Globus pallidus (tissue), 1 donor: ENCODE measurements around the gene KRT2.

Source experiments
- DNase-seq: peaks from one replicate; pipeline ENCODE4 v3.0.0-alpha.2; 2015; ENCODE audit warnings: low spot score

The KRT2 gene

DNA sequence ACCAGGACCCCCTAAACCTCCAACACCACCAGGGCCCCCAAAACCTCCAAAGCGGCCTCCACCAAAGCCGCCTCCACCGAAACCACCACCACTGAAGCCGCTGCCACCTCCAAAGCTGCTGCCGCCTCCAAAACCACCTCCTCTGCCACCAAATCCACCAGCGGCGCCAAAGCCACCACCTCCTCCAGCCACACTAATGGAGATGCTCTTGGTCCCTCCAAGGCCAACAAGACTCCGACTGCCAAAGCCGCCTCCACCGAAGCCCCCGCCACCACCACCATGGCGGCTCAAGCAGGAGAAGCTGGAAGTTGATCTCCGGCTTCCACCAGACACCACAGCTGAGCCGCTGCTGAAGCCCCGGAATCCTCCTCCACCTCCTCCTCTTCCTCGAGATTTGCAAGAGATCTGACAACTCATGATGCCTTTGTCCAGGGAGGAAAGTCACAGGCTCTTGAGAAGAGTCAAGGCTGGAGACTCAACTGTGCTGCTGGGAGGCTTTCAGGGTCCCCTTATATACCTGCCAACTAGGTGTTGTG, at the start of gene KRT2:
TSS of gene KRT2 (minus strand) at position 486 of the 536 bp plus-strand sequence. CDS start at position 417, 69 bp downstream.
- no peak for DNase-seq

DNA sequence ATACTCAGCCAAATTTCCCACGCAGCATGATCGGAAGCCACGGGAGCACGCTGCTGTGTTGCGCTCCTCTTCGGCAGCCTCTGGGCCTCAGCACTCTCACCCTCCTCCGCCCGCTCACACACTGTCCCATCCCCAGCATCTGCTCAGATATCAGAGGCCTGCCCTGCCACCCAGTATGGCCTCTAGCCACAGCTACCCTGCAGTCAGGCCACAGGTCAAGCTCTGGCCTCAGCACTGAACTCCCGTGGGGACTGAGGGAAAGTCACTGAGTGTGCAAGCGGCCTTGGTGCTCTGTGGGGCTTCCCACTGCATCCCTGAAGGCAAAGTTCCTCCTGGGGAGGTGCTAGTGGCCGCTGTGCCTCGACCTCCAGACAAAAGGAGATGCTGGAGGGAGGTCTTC, 49.3 kb upstream of the KRT2 start:
- DNase-seq, result no peak

DNA sequence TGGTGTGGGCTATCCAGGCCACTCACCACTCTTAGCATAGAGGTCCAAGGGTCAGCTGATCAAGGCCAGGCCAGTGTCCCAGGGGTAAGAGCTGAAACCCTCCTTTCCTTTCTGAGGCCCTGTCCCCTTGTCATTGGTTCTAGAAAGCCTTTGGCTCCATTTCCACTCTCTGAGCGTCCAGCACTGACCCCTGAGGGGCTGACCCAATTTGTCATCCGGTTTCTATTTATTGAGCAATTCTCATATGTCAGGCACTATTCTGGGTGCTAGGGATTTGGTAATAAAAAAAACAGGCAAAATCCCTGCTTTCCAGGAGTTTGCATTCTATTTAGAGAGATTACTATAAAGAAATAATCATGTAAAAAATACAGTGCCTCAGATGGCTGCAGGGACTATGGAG, 47.9 kb upstream of the KRT2 start:
- DNase-seq, result no peak

DNA sequence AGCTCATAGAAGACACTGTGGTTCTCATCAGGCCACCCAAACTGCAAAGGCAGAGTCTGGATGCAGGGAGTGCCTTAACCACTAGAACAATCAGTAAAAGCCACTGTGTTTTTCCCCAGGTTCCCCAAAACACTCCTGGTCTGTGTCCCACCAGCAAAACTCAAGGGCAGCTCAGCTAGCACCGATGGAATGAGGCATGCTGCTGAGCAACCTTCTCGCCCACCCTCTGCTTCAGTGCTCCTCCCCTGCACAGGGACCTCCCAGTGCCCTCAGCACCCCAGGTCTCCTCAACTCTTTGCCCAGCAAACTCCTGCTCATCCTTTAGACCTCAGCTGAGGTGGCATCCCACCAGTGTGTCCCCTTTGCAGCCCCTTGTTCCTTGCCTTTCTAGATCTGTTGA, 47.4 kb upstream of the KRT2 start:
- no peak for DNase-seq

DNA sequence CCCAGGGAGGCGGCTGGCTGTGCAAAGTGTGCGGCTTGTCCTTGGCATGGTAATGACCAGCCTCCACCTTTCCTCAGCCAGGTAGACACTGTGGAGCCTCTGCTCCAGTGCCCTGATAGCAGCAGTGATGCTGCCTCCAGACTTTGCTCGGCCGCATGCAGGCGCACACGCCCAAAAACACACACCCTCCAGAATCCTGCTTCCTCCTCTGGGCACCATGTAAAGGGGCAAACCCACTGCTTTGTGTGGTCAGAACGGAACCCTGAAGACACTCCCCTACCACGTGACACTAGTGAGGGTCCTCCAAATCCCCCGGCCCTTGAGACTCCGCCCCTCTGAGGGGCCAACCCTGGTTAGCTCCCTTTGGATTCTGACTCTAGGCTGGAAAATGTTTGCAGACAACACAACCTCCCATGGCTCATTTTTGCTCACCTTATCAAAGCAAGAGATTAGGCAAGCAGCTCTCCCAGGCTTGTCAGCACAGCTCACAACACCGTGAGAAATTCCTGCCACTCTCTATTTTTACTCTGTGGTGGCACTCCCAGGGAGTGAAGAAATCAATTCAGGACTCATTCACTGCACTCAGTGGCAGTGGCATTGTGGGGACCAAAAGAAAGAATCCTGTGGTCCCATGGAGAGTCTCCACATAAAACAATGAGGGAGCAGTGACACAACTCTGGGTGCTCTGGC, 46.8 kb upstream of the KRT2 start:
- DNase-seq, result no peak

DNA sequence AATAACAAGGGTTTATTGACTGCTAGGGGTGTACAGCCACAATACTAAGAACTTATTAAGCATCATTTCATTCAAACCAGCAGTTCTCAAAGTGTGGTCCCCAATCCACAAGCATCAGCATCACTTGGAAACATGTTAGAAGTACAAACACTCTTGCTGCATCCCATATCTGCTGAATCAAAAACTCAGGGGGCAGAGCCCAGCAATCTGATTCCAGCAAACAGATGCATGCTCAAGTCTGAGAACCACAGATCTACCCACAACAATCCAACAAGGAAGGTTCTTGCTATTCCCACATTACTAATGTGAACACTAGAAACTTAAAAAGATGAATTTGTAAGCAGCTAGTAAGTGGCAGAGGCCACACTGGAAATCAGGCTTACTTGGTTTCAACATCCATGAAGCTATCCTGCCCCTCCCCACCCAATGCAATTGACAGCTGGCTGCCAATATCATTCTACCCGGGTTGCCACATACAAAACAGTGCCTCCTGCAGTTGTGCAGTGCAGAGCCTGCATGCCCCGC, 45.1 kb upstream of the KRT2 start:
- DNase-seq, result no peak

DNA sequence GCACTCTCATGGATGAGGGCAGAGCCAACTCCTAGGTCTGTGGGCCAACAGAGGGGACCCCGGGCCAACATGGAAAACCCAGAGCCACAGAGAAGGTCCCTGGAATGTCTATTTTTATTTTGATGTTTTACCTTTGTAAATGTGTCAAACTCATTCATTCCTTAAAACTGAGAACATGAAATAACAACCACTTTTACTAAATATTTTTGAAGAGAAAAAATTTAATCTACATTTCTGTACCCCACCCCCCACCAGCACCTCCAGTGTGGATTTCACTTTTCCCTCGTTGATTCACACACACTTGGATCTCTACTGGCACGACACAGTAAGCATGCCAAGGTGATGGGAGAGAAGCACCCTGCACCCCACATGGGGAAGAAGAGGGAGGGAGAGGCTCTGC, 44.6 kb upstream of the KRT2 start:
- no peak for DNase-seq

DNA sequence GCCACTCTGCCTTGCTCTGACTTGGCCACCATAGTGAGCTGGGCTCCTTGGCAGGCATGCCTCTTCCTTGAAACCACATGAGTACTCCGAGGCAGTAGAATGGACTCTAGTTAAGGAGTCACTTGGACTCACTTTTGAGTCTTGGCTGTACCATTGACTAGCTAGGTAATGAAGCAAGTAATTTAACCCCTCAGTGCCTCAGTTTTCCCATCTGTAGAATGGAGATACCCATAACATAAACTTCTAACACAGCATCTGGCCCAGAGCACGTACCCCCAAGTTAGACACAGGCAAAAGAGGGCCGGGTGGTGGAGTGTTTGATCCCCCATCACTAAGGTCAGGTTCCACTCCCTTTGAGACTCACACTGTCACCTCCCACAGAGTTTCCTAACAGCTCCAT, 43.0 kb upstream of the KRT2 start:
- DNase-seq, result no peak

DNA sequence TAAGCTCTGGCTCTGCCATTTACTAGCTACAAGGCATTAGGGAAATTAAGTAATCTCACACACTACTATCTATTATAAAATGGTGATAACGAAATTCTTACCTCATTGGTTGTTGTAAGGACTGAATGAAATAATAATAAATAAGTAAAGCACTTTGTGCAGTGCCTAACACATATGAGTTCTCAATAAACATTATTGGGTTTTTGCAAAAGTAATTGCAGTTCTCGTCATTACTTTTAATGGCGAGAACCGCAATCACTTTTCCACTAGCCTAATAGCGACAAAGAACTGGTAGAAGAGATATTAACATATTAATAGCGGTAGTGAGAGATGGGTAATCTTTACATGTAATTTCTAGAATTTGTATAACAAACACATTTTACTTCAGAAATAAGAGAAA, 42.1 kb upstream of the KRT2 start:
- no peak for DNase-seq

DNA sequence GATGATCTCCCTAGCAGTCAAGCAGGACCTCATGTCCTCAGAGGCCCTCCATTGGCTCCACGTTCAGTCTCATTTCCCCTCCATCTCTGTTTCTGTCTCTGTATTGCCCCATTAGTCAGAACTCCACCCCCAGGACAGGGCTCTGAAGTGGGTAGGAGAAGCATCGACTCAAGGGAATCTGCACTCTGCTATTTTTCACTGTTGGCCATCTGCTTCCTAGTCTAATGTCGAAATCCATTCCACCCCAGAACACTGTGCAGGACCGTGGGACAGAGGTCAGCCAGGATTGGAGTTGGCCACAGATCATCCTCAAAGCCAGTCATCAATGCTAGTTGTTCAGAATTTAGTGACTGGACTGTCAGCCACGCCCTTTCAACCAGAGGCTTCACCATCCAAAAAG, 41.2 kb upstream of the KRT2 start:
- DNase-seq, result no peak

DNA sequence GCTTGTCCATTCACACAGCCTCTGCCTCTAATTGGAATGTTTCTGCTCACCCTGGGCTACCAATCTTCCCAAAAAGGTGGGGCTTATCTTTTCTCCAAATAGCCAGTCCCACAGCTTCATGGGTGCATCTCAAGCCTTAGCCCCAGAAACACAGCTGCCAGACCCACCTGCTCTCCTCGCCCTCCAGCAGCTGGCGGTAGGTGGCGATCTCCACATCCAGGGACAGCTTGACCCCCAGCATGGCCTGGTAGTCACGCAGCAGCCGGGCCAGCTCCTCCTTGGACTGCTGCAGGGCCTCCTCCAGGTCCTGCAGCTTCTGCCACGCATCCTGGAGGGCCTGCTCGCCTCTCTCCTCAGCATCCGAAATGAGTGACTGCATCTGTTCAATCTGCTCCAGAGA, 40.2 kb upstream of the KRT2 start:
- no peak for DNase-seq

DNA sequence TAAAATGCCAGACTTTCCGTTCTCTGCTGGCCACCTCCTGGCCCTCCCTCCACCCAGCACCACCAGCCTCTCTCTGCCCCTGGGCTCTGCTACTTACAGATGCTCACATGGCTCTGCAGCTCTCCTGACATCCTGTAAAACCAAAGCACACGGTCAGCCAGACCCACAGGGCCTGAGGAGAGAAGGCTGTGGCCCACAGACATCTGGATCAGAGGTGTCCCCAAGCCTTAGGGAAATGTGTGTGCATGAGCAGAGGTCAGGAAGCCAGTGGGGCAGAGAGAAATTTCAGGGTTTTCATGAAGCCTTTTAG, 39.8 kb upstream of the KRT2 start:
- no peak for DNase-seq

DNA sequence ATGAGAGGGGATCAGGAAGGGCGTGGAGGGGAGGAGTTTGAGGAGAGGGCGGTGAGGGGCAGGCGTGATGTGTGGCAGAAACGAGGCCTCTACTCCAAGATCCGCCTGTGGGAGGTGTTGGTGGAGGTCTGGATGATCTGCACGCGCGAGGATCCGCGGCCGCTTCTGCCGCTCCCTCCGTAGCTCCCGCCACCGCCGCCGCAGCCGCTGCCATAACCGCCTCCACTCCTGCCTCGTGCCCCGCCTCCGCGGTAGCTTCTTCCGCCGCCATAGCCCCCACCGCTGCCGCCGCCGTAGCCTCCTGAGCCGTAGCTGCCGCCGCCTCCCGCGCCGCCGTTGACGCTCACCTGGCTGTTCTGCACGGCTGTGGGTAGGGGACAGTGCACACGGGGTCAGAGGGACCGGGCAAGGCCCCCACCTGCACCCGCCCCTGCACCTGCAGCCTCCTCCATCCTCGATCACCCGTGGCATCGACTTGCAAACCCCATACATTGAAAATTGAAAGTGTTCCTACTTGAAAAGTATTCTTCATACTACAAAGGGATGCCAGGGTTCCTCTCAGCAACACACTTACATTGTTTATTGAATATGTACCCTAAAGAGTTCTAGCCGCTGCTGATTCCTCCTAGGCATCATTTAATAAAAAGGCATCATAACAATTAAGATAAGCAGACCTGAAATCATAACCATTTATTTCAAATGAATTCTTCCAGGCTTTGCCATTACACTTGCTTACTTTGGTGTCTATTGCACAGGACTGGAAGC, 39.2 kb upstream of the KRT2 start:
- no peak for DNase-seq

DNA sequence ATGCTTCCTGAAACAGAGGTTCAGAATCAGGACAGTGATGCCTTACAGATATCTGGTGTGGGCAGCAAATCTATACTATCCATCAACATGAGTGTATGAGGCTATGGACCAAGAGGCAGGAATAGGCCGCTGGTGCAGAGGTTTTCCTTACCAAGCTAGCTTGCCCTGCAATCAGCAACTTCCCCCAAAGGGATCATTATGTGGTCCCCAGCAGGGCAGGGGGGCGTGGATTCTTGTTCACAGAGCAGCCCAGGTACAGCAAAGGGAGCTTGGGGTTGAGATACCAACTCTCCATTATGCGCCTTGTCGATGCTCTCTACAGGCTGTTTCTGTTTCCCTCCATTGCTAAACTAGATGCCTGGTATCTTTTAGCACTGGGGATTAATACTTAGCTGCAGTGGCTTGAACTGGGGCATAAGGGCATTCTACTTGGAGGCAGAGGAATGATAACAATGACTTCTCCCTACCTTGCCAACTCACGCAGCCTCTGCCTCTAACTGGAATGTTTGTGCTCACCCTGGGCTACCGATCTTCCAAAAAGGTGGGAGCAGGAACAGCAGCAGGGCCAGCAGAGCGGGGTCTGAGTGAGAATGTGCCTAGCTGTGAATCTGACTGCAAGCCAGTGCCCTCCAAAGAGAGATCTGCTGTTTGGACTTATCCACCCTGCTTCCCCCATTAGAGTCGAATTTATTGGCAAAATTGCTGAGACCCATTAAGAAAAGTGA, 38.5 kb upstream of the KRT2 start:
- DNase-seq, result no peak

DNA sequence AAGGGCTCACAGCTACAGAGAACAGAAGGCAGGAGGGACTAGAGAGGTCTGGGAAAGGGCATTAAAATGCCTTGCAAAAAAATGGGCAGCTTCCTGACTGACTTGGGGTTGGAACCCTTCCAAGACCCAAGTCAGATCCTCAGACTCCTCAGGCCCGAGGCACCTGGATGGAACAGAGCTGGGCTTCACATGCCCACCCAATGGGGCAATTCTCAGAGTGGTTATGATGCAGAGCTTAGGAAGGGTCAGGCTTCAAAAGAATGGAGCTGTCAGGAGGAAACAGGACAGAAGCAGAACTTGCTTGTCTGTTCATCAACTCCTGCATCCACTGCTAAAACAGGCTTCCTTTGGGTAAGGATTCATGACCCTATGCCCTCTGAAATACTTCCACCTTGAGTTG, 37.9 kb upstream of the KRT2 start:
- no peak for DNase-seq

DNA sequence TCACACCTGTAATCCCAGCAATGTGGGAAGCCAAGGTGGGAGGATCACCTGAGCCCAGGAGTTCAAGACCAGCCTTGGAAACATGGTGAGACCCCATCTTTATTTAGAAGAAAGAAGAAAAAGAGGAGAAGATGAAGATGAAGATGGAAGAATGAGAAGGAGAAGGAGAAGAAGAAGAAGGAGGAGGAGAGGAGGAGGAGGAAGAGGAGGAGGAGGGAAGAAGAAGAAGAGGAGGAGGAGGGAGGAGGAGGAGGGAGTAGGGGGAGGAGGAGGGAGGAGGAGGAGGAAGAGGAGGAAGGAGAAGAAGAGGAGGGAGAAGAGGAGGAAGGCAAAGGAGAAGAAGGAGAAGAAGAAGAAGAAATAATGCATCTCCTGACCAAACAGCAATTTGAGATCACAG, 37.2 kb upstream of the KRT2 start:
- DNase-seq, result no peak

DNA sequence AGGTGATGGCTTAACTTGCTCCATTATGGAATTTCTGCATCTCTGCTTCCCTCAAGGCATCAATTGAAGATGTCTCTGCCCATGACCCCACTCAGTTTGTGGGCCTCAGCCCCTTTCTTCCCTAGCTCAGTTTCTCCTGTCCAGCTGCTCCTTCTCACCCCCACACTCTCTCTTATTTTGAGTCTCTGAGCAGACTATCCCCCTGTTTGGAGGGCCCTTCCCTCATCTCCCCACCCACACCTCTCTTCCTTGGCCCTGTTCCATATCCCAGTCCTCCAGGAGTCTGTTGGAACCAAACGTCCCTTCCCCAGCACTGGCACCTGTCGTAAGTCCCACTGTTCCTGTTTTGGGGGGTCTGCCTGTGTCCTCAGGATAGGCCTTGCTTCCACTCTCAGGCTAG, 36.5 kb upstream of the KRT2 start:
- DNase-seq, result no peak

DNA sequence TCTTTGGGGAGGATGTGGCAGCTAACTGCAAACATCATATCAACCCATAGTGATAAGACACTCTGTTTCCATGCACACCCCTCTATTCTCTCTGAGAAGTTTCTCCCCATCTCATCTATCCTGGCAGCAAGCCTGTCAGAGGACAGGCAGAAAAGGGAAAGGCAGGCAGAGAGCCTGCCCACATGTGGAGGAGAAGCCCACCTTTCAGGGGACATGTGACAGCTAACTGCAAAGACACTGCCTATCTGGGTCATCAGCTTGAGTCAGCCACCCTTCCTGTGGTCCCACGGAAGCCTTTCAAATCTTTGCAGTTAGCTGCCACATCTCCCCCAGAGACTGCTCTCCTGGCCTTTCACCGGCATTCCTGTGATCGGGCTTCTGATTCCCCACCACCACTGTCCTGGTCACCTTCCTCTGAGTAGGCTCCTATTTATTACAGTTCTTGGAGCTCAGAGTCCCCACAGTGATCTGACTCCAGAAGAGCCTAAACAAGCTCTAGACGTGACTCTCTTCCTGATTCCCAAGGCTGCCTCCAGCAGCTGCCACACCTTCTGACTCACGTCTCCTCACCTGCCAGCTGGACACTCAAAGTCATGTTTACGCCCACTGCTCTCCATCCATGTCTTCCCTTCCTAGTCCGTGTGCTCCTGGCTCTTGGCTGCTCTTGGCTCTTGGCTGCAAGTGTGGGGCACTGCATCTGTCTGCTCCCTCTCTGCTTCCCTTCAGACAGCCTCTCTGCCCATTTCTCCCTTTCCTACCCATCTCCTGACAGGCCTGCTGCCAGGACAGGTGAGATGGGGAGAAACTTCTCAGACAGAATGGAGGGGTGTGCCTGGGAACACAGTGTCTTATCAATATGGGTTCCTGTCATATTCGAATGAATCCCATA, 35.7 kb upstream of the KRT2 start:
- DNase-seq, result no peak

DNA sequence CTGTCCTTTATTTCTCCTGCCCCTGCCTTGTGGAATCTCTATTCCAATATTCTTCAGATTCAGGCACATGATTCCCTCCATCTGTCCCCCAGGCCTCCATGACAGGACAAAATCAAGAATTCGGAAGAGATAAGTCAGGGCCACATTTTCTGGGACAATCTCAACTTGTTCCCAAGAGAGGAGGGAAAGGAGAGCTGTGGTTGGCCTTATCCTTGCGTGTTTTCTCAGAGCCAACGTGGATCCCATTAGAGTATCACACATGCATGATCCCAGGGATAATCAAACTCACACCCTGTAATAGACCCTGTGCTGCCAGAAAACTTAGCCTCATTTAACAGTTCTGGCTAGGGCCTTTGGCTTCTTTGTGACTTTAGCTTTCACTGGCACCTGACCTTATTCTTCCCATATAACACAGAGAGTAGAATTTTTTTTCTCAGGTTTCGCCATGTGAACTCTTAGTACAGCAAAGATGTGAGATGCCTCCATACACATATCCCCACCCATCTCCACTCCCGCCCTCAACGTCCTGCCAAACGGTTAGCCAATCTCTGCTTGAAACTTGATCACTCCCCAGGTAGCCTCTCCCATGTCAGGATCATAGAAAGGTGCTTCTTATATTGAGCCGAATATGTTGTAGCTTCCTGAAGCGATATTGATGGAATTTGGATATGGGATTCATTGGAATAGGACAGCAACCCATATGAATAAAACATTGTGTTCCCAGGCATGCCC, 34.9 kb upstream of the KRT2 start:
- DNase-seq, result no peak

DNA sequence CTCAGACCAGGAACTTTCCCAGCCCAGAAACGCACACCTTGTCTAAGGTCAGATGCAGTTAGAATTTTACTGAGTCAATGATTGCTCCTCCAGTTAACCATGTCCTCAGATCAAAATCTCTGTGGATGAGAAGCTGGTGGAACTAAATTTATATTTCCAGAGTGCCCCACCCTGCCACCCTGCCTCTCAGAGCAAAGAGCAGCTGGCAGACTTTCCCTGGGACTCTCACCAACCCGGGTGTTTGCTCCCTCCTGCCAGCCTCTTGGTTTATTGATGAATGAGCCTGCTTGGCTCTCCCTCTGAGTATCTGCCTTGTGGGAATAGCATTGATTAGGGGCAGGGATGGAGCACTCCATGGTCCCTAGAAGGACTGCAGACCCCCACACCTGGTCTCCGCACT, 34.1 kb upstream of the KRT2 start:
- DNase-seq, result no peak

DNA sequence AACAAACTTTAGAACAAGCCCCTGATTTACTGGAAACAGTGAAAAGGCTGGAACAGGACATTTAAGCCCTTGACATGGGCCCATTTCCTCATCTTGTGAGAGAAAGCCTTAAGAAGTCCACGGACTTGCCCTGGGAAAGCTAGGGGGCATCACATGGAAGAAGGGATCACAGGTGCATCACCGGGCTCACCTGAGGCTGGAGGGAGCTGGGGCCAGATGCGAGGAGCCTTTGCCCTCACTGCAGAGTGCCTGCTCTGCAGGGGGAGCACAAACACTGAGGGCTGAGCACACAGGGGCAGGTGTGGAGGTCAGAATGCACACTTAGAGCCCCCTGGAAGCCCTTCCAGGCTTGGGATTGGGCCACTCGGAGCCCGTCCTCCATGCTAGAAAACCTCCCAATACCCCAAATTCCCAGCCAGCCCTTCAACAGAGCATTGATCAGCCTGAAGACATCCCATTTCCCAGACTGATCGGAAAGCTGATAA, 33.4 kb upstream of the KRT2 start:
- no peak for DNase-seq
